Mesothelial cell of epicardium (in vitro differentiated cells): Measurements from ENCODE around the gene MRPL9. TPM values are rescaled to one million over a fixed set of nuclear protein-coding genes. Genes with fewer than 3 reads are reported as not detected.

Experiments used
- DNase-seq, 2 experiments: peaks; one replicate each; pipeline ENCODE4 v3.0.0; 2021; ENCODE audit warnings: low spot score in 2 of 2; ENCODE audit not compliant: unreplicated experiment in 2 of 2
- H3K27ac Mint-ChIP-seq: 2 replicates; pipeline ENCODE4 v1.8.0; 2021; ENCODE audit warnings: mixed read lengths
- H3K27me3 Mint-ChIP-seq: 2 replicates; pipeline ENCODE4 v1.8.0; 2021; ENCODE audit warnings: low read depth, mixed read lengths
- H3K36me3 Mint-ChIP-seq: 2 replicates; pipeline ENCODE4 v1.8.0; 2021; ENCODE audit warnings: mixed read lengths
- H3K4me1 Mint-ChIP-seq: 2 replicates; pipeline ENCODE4 v1.8.0; 2021; ENCODE audit warnings: mixed read lengths
- H3K4me3 Mint-ChIP-seq: 2 replicates; pipeline ENCODE4 v1.8.0; 2021; ENCODE audit warnings: mild to moderate bottlenecking, moderate library complexity, mixed read lengths
- H3K9me3 Mint-ChIP-seq: 2 replicates; pipeline ENCODE4 v1.8.0; 2021; ENCODE audit warnings: mixed read lengths
- CTCF ChIP-seq: fragments of 200-600 bp; sonication (generic); IDR thresholded peaks from one replicate; pipeline ENCODE4 v1.5.0; 2021; ENCODE audit warnings: antibody characterized with exemption; ENCODE audit not compliant: unreplicated experiment
- total RNA-seq: library from RNA; stranded (reverse); gene quantifications from 3 replicates; pipeline ENCODE4 v1.2.1, GENCODE V29; 2021

MRPL9 gene
- total RNA-seq, 1 donor from 2014 or later, result 73.1 TPM

GRCh38 chr1:151711044-151711800 is 52.1 kb downstream of the MRPL9 start:
- Mint-ChIP-seq H3K4me3 (no peak overlapping the region), H3K9me3 (no peaks in the 10 kb centered on the region), H3K27me3 (peaks cover 26% of the 10 kb centered on the region), H3K4me1 (peaks cover 9% of the 10 kb centered on the region), H3K27ac (no peak overlapping the region), H3K36me3 (no peaks in the 10 kb centered on the region)
- no peak for TF ChIP-seq CTCF
- no peak for DNase-seq

- TF ChIP-seq CTCF, result no peak
- peaks cover under 1% of the 10 kb centered on the region for H3K4me1 Mint-ChIP-seq
- H3K4me3 Mint-ChIP-seq, result no peak overlapping the region
- peaks cover 17% of the 10 kb centered on the region for H3K27me3 Mint-ChIP-seq
- no peaks in the 10 kb centered on the region for H3K36me3 Mint-ChIP-seq
- no peak for DNase-seq
- no peak overlapping the region for H3K27ac Mint-ChIP-seq
- no peaks in the 10 kb centered on the region for H3K9me3 Mint-ChIP-seq
These were observed 53.0 kb downstream of the MRPL9 start for GRCh38 chr1:151710187-151710840.

Other genes starting within 250 kb of the MRPL9 start
- 14.8 to 17.3 TPM (median 17.3 TPM) in 3 replicates for gene TUFT1, start 223.2 kb downstream of the MRPL9 start, total RNA-seq
- gene SNX27, start 151.4 kb downstream of the MRPL9 start, total RNA-seq, result 41.5 to 44.0 TPM (median 43.4 TPM) in 3 replicates
- gene CELF3, start 46.7 kb downstream of the MRPL9 start, total RNA-seq, result 0.88 to 1.2 TPM (median 1.1 TPM) in 3 replicates
- not detected in 3 replicates for gene RIIAD1, start 42.0 kb downstream of the MRPL9 start, total RNA-seq
- 8.2 to 9.9 TPM (median 8.4 TPM) in 3 replicates for gene TDRKH, start 27.0 kb upstream of the MRPL9 start, total RNA-seq
- gene LINGO4, start 41.9 kb upstream of the MRPL9 start, total RNA-seq, result not detected in 3 replicates
- not detected in 3 replicates for gene RORC, start 68.3 kb upstream of the MRPL9 start, total RNA-seq
- gene C2CD4D, start 76.3 kb upstream of the MRPL9 start, total RNA-seq, result 0.38 to 0.65 TPM (median 0.53 TPM) in 3 replicates
- gene THEM5, start 90.2 kb upstream of the MRPL9 start, total RNA-seq, result not detected in 3 replicates
- gene THEM4, start 146.0 kb upstream of the MRPL9 start, total RNA-seq, result 23.3 to 24.3 TPM (median 24.1 TPM) in 3 replicates
- 219 to 234 TPM (median 222 TPM) in 3 replicates for gene S100A10, start 230.4 kb upstream of the MRPL9 start, total RNA-seq